HG03025 (cell line): ENCODE results near the gene RNASE13.
"Not testable (repeated sequence)": the region's sequence is repeated elsewhere in the genome, so short reads cannot be mapped to it uniquely, and the experiment has no call there.

Experiments
- ATAC-seq: cut with Tn5 transposase; IDR thresholded peaks from one replicate; pipeline ENCODE4 v1.9.1; 2021; ENCODE audit warnings: mild to moderate bottlenecking, moderate library complexity; ENCODE audit not compliant: unreplicated experiment, low FRiP score

Gene RNASE13

DNA sequence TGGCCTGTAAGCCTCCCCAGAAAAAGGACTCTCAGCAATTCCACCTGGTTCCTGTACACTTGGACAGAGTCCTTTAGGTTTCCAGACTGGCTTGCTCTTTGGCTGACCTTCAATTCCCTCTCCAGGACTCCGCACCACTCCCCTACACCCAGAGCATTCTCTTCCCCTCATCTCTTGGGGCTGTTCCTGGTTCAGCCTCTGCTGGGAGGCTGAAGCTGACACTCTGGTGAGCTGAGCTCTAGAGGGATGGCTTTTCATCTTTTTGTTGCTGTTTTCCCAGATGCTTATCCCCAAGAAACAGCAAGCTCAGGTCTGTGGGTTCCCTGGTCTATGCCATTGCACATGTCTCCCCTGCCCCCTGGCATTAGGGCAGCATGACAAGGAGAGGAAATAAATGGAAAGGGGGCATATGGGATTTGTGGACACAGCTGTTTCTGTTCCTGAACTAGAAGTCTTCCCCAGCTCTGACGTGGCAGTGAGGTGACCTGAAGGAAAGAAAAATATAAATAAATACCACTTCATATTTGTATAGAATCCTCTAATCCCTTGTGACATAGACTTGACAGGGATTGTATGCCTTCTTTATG lies 8.9 kb upstream of the RNASE13 start:
- ATAC-seq, result no peak

DNA sequence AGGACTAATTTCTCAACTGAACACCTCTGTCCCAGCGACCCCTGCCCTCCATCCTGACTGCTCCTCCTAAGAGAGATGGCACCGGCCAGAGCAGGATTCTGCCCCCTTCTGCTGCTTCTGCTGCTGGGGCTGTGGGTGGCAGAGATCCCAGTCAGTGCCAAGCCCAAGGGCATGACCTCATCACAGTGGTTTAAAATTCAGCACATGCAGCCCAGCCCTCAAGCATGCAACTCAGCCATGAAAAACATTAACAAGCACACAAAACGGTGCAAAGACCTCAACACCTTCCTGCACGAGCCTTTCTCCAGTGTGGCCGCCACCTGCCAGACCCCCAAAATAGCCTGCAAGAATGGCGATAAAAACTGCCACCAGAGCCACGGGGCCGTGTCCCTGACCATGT lies 8.3 kb upstream of the RNASE13 start:
- ATAC-seq, result no peak

GRCh38 chr14:21041676-21042433 lies 7.2 kb upstream of the RNASE13 start, which contains the start of gene RNASE7:
Gene RNASE7 (plus strand): TSS chr14:21042362. CDS start chr14:21042993, 631 bp downstream.
- no peak for ATAC-seq

DNA sequence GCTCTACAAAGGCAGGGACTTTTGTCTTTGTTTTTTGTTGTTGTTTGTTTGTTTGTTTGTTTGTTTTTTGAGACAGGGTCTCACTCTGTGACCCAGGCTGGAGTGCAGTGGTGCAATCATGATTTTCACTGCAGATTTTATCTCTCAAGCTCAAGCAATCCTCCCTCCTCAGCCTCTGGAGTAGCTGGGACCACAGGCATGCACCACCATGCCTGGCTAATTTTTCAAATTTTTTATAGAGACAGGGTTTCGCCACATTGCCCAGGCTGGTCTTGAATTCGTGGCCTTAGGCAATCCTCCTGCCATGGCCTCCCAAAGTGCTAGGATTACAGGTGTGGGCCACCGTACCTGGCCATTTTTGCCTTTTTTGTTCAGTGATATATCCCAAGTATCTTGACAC lies 6.3 kb upstream of the RNASE13 start:
- ATAC-seq, result not testable (repeated sequence)

- no peak for ATAC-seq
Measured at GRCh38 chr14:21040370-21040925, 5.8 kb upstream of the RNASE13 start.

DNA sequence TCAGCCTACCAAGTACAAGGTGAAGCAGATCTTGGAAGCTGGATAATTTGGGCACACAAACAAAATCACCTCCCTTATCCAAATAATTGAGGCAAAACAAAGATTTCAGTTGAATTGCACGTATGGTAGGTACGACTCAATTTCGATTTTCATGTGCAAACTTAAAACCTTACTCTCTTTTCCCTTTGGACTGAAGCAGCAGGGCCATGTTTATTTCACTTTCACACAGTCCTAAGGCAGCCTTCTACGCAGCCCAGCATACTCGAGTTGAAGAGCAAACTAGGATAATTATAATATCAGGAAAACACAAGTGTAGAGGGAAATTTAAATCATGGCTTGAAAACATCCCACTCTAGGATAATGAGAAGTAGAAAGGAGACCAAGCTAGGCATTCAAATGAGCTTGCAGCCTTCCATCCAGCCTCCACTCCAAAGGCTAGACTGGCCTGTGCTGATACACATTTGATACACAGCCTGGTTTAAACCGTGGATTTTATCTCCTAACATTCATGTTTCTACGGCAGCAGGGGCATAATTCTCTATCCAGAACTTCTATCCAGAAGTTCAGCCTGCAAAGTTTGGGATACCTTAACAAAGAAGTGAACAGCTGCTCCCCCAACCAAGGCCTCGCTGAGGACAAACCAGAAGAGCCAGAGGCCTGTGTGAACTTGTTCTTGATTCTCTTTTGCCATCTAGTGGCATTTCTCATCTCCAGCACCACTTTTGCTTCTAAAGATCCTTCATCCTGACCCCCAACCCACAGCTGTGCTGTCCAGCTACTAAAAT lies 5.2 kb upstream of the RNASE13 start:
- ATAC-seq, result no peak

- ATAC-seq, result no peak
Measured at GRCh38 chr14:21038441-21039422, 4.1 kb upstream of the RNASE13 start.

GRCh38 chr14:21037156-21037555 lies 2.5 kb upstream of the RNASE13 start:
- ATAC-seq, result no peak

DNA sequence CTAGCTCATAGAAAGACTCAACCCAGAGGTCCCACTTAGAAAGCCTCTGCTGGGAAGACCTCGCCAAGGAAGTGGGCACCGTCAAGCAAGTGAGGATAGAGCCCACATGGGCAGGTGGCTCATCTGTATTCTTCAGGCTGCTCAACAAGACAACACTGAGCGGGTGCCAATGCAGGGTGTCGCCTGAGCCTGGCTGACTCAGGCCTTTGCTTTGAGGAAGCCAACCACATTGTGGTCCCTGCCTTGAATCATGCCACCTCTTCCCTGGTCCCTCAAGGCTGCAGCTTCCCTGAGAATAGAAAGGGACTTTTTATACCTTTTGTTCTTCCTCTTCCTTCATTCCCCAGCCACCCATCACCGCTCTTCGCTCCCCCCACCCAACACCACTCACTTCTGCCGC lies 2.1 kb upstream of the RNASE13 start:
- ATAC-seq, result no peak

GRCh38 chr14:21033133-21033698 lies 1.4 kb downstream of the RNASE13 start:
- no peak for ATAC-seq

GRCh38 chr14:21032326-21033132 lies 2.1 kb downstream of the RNASE13 start:
- no peak for ATAC-seq

GRCh38 chr14:21030531-21030930 lies 4.1 kb downstream of the RNASE13 start:
- no peak for ATAC-seq

- no peak for ATAC-seq
Measured at GRCh38 chr14:21029917-21030316, 4.7 kb downstream of the RNASE13 start, which contains the start of gene TPPP2. Gene TPPP2 (plus strand): TSS chr14:21030217. CDS start chr14:21030582, 365 bp downstream.

GRCh38 chr14:21026988-21027315 lies 7.7 kb downstream of the RNASE13 start:
- ATAC-seq, result no peak

- no peak for ATAC-seq
Measured at GRCh38 chr14:21026274-21026987, 8.2 kb downstream of the RNASE13 start.

- no peak for ATAC-seq
Measured at GRCh38 chr14:21025371-21026273, 9.0 kb downstream of the RNASE13 start.
